Left ventricle myocardium inferior (tissue), 1 donor: ENCODE data around the gene XYLT1. TPM values are rescaled to one million over a fixed set of nuclear protein-coding genes. Genes with fewer than 3 reads are reported as not detected.

Experiments used
- DNase-seq: peaks from one replicate; pipeline ENCODE4 v3.0.0-alpha.2; 2020
- H3K27ac ChIP-seq: fragments of 200-600 bp; replicated peaks from 2 replicates; pipeline ENCODE4 v1.8.0; 2021
- H3K27me3 ChIP-seq: fragments of 200-600 bp; 2 replicates; pipeline ENCODE4 v1.8.0; 2021; ENCODE audit warnings: low read depth
- H3K36me3 ChIP-seq: fragments of 200-600 bp; 2 replicates; pipeline ENCODE4 v1.8.0; 2021
- H3K4me1 ChIP-seq: fragments of 200-600 bp; 2 replicates; pipeline ENCODE4 v1.8.0; 2021
- H3K4me3 ChIP-seq: fragments of 200-600 bp; 2 replicates; pipeline ENCODE4 v1.8.0; 2021; ENCODE audit warnings: mild to moderate bottlenecking, moderate library complexity
- H3K9me3 ChIP-seq: fragments of 200-600 bp; replicated peaks from 2 replicates; pipeline ENCODE4 v1.8.0; 2021
- intact Hi-C: fragments of 100-400 bp; cut with micrococcal nuclease; formaldehyde crosslinking; loops from one replicate; pipeline ENCODE4 v1.11.0; 2022
- total RNA-seq: library from RNA; stranded (reverse); fragmentation: NEBNext Ultra II Directional; extraction: Animal tissue kit (Norgen Biotek cat#: 25700); gene quantifications from one replicate; pipeline ENCODE4 v1.2.1, GENCODE V29; 2021
- TF ChIP-seq, protein P1 (sequence below): fragments of 200-600 bp; IDR thresholded peaks from 2 replicates; pipeline ENCODE4 v1.8.0; 2021; ENCODE audit warnings: antibody characterized with exemption, mild to moderate bottlenecking, borderline replicate concordance
- donor health status: DM: no; HTN: yes; CAD: no; lungs with severe emphysema.

The XYLT1 gene
- total RNA-seq, 1 donor from 2014 or later = 1.4 TPM

DNA sequence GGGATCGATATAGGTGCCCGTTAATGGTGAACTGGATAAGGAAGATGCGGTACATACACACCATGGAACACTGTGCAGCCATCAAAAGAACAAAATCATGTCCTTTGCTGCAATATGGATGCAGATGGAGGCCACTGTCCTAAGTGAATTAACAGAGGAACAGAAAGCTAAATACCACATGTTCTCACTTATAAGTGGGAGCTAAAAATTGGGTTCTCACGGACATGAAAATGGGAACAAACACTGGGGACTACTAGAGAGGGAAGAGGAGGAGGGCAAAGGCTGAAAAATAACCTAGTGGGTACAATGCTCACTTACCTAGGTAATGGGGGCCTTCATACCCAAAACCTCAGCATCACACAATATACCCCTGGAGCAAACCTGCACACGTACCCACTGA is 302.6 kb downstream of the XYLT1 start:
- H3K27ac ChIP-seq = no peak overlapping the region
- H3K4me3 ChIP-seq = no peak overlapping the region
- H3K27me3 ChIP-seq = no peaks in the 10 kb centered on the region
- H3K4me1 ChIP-seq = peaks cover 5% of the 10 kb centered on the region
- no peaks in the 10 kb centered on the region for H3K9me3 ChIP-seq
- TF ChIP-seq, protein P1, sequence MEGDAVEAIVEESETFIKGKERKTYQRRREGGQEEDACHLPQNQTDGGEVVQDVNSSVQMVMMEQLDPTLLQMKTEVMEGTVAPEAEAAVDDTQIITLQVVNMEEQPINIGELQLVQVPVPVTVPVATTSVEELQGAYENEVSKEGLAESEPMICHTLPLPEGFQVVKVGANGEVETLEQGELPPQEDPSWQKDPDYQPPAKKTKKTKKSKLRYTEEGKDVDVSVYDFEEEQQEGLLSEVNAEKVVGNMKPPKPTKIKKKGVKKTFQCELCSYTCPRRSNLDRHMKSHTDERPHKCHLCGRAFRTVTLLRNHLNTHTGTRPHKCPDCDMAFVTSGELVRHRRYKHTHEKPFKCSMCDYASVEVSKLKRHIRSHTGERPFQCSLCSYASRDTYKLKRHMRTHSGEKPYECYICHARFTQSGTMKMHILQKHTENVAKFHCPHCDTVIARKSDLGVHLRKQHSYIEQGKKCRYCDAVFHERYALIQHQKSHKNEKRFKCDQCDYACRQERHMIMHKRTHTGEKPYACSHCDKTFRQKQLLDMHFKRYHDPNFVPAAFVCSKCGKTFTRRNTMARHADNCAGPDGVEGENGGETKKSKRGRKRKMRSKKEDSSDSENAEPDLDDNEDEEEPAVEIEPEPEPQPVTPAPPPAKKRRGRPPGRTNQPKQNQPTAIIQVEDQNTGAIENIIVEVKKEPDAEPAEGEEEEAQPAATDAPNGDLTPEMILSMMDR = no peak
- no peak for DNase-seq
- intact Hi-C loops = no loop called here
- no peaks in the 10 kb centered on the region for H3K36me3 ChIP-seq

DNA sequence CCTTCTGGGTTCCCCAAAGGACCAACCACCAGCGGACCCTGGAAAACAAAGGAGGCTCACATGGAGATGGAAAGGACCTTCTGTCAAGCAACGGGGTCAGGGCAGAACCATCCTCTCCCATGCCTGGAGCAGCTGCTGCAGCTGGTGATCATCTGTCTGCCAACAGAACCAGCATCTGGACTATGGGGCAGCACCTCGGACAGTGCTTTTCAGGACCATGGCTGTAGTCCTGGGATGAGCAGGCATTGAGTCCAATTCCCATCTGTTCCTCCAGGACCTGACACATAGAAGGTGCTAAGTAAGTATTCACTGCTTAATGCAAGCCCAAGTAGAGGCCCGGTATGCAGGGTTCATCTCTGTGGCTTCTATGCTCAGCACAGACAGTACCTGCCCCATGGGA is 304.7 kb downstream of the XYLT1 start:
- Histone ChIP-seq H3K4me3 (no peak overlapping the region), H3K36me3 (no peaks in the 10 kb centered on the region), H3K4me1 (peaks cover 5% of the 10 kb centered on the region), H3K27ac (no peak overlapping the region), H3K9me3 (no peaks in the 10 kb centered on the region), H3K27me3 (no peaks in the 10 kb centered on the region)
- TF ChIP-seq, protein P1 = no peak
- no peak for DNase-seq
- intact Hi-C loops = no loop called here

DNA sequence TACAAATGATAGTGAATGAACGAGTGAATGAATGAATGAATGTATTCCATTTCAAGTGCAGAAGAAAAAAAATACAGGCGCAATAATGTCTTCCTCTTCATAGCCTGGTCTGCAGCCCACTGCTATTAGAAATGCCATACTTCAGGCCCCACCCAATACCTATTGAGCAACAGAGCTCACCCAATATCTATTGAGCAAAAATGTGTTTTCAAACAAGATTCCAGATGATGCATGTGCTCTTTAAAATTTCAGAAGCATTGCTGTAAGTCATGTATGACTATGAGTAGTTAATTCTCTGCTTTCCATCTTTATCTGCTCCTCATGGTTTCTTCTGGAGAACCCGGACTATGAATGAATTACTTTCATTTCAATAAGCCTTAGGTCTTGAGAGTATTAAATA is 308.2 kb downstream of the XYLT1 start:
- Histone ChIP-seq H3K27me3 (peaks cover 14% of the 10 kb centered on the region), H3K4me3 (no peak overlapping the region), H3K36me3 (no peaks in the 10 kb centered on the region), H3K9me3 (no peaks in the 10 kb centered on the region), H3K27ac (no peak overlapping the region), H3K4me1 (no peaks in the 10 kb centered on the region)
- intact Hi-C loops = no loop called here
- no peak for DNase-seq
- TF ChIP-seq, protein P1 = no peak

DNA sequence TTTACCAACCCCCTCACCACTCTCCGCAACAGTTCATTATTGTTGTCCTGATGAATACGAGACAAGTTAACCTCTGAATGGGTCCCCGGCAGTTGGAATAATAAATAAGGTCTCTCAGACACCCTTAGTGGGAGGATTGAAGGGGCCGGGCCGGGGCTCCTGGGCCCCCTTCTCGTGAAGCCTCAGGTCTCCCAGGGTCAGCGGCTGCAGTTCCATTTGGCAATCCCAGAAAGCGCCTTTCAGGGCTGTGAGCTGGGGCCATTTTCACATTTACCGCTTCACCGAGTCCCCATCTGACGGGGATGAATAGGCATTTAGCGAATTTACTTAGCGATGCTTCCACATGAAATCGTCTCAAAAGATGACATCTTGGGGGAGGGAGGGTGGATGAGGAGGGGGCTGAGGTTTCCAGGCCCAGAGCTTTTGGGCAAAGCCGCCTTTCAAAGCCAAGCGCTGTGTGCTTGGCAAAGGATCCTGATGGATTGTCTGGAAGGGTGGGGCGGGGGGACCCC is 309.8 kb downstream of the XYLT1 start:
- intact Hi-C loops = no loop called here
- Histone ChIP-seq H3K4me1 (no peaks in the 10 kb centered on the region), H3K4me3 (no peak overlapping the region), H3K36me3 (no peaks in the 10 kb centered on the region), H3K27ac (no peak overlapping the region), H3K9me3 (no peaks in the 10 kb centered on the region), H3K27me3 (peaks cover 19% of the 10 kb centered on the region)
- TF ChIP-seq, protein P1 = no peak
- no peak for DNase-seq

DNA sequence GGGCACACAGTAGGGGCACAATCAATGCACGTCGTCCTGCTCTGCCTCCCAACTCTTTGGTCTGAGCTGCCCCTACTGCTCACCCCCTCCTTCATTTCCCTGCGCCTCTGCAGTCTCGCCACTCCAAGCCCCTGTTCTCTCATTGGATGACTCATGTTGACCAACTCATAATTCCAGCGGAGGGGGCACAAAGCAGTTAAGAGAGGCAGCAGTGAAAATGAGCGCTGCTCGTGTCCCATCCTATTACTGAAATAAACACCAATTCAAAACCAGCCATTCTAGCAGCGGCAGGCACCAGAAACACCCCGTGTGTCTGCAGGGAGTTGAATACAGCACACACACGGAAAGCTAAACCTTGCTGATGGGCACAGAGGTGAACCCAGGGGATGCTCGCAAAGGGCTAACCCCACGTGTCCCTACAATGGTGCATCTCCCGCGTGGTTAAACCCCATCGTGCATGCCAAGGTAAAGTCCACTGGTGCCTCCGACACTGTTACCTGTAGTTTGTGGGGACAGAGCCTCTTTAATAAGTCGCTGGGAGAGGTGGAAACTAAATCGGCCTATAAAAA is 310.4 kb downstream of the XYLT1 start:
- Histone ChIP-seq H3K9me3 (no peaks in the 10 kb centered on the region), H3K27me3 (peaks cover 19% of the 10 kb centered on the region), H3K4me3 (no peak overlapping the region), H3K4me1 (no peaks in the 10 kb centered on the region), H3K27ac (no peak overlapping the region), H3K36me3 (no peaks in the 10 kb centered on the region)
- TF ChIP-seq, protein P1 = no peak
- intact Hi-C loops = no loop called here
- no peak for DNase-seq
